HCT116 (cell line): Measurements from ENCODE around the gene CHRNE. TPM values are rescaled to one million over a fixed set of nuclear protein-coding genes. Genes with fewer than 3 reads are reported as not detected.
"Not testable (repeated sequence)": the region's sequence is repeated elsewhere in the genome, so short reads cannot be mapped to it uniquely, and the experiment has no call there.

Experiments
- ATAC-seq: fragments of 200-7000 bp; cut with Tn5 transposase; 2 replicates; pipeline ENCODE4 v1.9.1; 2020; ENCODE audit warnings: mild to moderate bottlenecking, moderate library complexity
- BruUV-seq: library from RNA; stranded (reverse); fragments of 400-500 nt; replicated peaks from 2 replicates; lab custom pipeline; 2021; lab: Mats Ljungman, UMichigan
- CTCF ChIA-PET: fragments of 300-600 bp; sonication (Branson Sonifier 250); formaldehyde crosslinking; loops from one replicate; lab custom pipeline; 2021; ENCODE audit warnings: antibody characterized with exemption; lab: Charles Lee
- POLR2A ChIA-PET: fragments of 300-600, 350-600 bp; sonication (Branson Sonifier 250); formaldehyde crosslinking; loops from one replicate; lab custom pipeline; 2021; ENCODE audit warnings: antibody characterized with exemption; lab: Charles Lee
- RAD21 ChIA-PET, 2 experiments: fragments of 300-600 bp; sonication (Branson Sonifier 250); formaldehyde crosslinking; loops; one replicate each; lab custom pipeline; 2023; ENCODE audit warnings: low total read pairs in 2 of 2; ENCODE audit not compliant: uncharacterized antibody in 2 of 2, unreplicated experiment in 2 of 2, low non-redundant PET in 1 of 2; lab: Charles Lee
- DNase-seq: peaks from one replicate; pipeline ENCODE4 v3.0.0-alpha.2; 2010; ENCODE audit warnings: low read depth, low spot score
- H2AFZ ChIP-seq: fragments of 200-600 bp; shearing (Covaris generic), sonication (generic); 2 replicates; pipeline ENCODE4 v1.6.1; 2017; ENCODE audit warnings: low read depth, mixed run types, mixed read lengths, antibody characterized with exemption, low read length; ENCODE audit not compliant: poor library complexity, severe bottlenecking
- H3K27ac ChIP-seq: 2 replicates; pipeline ENCODE4 v1.5.1; 2012; ENCODE audit warnings: low read depth, low read length
- H3K27me3 ChIP-seq: fragments of 200-600 bp; sonication (generic); 2 replicates; pipeline ENCODE4 v1.6.1; 2016; ENCODE audit warnings: mixed run types, low read length, mixed read lengths; ENCODE audit not compliant: insufficient read depth
- H3K36me3 ChIP-seq, 2 experiments: fragments of 200-500 bp in 1 of 2; fragments of 200-600 bp in 1 of 2; sonication (Bioruptor generic) in 1 of 2; sonication (generic) in 1 of 2; 2 replicates each; pipeline versions ENCODE4 v1.5.1 to v1.6.1; 2014 to 2016; ENCODE audit warnings: low read length in 2 of 2, inconsistent platforms in 1 of 2, mixed read lengths in 1 of 2, mixed run types in 1 of 2; ENCODE audit not compliant: insufficient read depth in 2 of 2, control insufficient read depth in 1 of 2
- H3K4me1 ChIP-seq, 2 experiments: fragments of 200-600 bp in 1 of 2; sonication (generic) in 1 of 2; 2 replicates each; pipeline versions ENCODE4 v1.5.1 to v1.6.1; 2012 to 2017; ENCODE audit warnings: low read length in 2 of 2, inconsistent platforms in 1 of 2, mild to moderate bottlenecking in 1 of 2, mixed read lengths in 1 of 2, mixed run types in 1 of 2, moderate library complexity in 1 of 2; ENCODE audit not compliant: insufficient read depth in 2 of 2, control insufficient read depth in 1 of 2
- H3K4me2 ChIP-seq: fragments of 200-600 bp; sonication (generic); 2 replicates; pipeline ENCODE4 v1.6.1; 2017; ENCODE audit warnings: mixed run types, low read length, mixed read lengths
- H3K4me3 ChIP-seq, 2 experiments: fragments of 200-600 bp in 1 of 2; sonication (generic) in 1 of 2; replicated peaks in 1 of 2; 2 replicates each; pipeline ENCODE4 v1.5.1; 2011 to 2016; ENCODE audit warnings: low read length in 2 of 2, control low read depth in 1 of 2, low read depth in 1 of 2, mild to moderate bottlenecking in 1 of 2, mixed read lengths in 1 of 2, mixed run types in 1 of 2
- H3K79me2 ChIP-seq: fragments of 200-600 bp; sonication (generic); 2 replicates; pipeline ENCODE4 v1.6.1; 2017; ENCODE audit warnings: mild to moderate bottlenecking, mixed run types, low read length, moderate library complexity, mixed read lengths; ENCODE audit not compliant: insufficient read depth
- H3K9ac ChIP-seq: fragments of 200-600 bp; sonication (generic); 2 replicates; pipeline ENCODE4 v1.6.1; 2016; ENCODE audit warnings: low read length, mixed read lengths
- H3K9me2 ChIP-seq: fragments of 200-600 bp; sonication (generic), shearing (Covaris generic); 2 replicates; pipeline ENCODE4 v1.6.1; 2017; ENCODE audit warnings: mixed run types, mild to moderate bottlenecking, moderate library complexity; ENCODE audit not compliant: insufficient read depth
- H3K9me3 ChIP-seq, 2 experiments: fragments of 200-500 bp in 1 of 2; fragments of 200-600 bp in 1 of 2; sonication (Bioruptor generic) in 1 of 2; sonication (generic) in 1 of 2; 2 replicates each; pipeline ENCODE4 v1.6.1; 2014 to 2017; ENCODE audit warnings: low read length in 2 of 2, mixed read lengths in 2 of 2, inconsistent platforms in 1 of 2, low read depth in 1 of 2, mild to moderate bottlenecking in 1 of 2, mixed run types in 1 of 2, moderate library complexity in 1 of 2; ENCODE audit not compliant: control insufficient read depth in 1 of 2, insufficient read depth in 1 of 2
- H4K20me1 ChIP-seq: fragments of 200-600 bp; sonication (generic), shearing (Covaris generic); 2 replicates; pipeline ENCODE4 v1.6.1; 2017; ENCODE audit warnings: mixed run types, mild to moderate bottlenecking, moderate library complexity; ENCODE audit not compliant: insufficient read depth
- TCF7L2 ChIP-seq: IDR thresholded peaks from 2 replicates; pipeline ENCODE4 v1.7.0; 2011; ENCODE audit warnings: borderline replicate concordance, inconsistent platforms; ENCODE audit not compliant: insufficient read depth, insufficient read length; ENCODE audit errors: extremely low read depth
- intact Hi-C: fragments of 100-400 bp; cut with micrococcal nuclease; formaldehyde crosslinking; loops from 2 replicates; pipeline ENCODE4 v1.10.0; 2022
- total RNA-seq: library from RNA; stranded (reverse); gene quantifications from one replicate; pipeline ENCODE4 v1.2.1, GENCODE V29; 2021; ENCODE audit not compliant: unreplicated experiment
- TF ChIP-seq, protein P1 (sequence below), 3 experiments: fragments of 200-600 bp in 1 of 3; sonication (generic) in 1 of 3; IDR thresholded peaks in 2 of 3; conservative IDR thresholded peaks in 1 of 3; 2 replicates each; pipeline ENCODE4 v1.5.1; 2012 to 2017; ENCODE audit warnings: low read depth in 2 of 3, low read length in 2 of 3, antibody characterized with exemption in 1 of 3, borderline replicate concordance in 1 of 3, control low read depth in 1 of 3, mild to moderate bottlenecking in 1 of 3, mixed read lengths in 1 of 3, mixed run types in 1 of 3, moderate library complexity in 1 of 3; ENCODE audit not compliant: insufficient read depth in 1 of 3

Gene CHRNE
- total RNA-seq, 1 experiment from 2014 or later = 0.30 TPM

DNA sequence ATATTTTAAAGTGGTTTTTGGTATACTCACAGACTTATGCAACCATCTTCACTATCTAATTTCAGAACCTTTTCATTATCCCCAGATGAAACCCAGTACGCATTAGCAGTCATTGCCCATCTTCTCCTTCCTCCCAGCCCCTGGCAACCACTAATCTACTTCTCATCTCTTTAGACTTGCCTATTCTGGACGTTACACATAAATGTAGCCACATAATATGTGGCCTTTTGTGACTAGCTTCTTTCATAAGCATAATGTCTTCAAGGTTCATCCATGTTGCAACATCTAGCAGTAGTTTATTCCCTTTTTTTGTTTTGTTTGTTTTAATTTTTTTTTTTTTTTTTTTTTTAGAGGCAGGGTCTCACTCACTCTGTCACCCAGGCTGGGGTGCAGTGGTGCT is 32.0 kb downstream of the CHRNE start:
- TF ChIP-seq TCF7L2 = no peak
- TF ChIP-seq, protein P1, sequence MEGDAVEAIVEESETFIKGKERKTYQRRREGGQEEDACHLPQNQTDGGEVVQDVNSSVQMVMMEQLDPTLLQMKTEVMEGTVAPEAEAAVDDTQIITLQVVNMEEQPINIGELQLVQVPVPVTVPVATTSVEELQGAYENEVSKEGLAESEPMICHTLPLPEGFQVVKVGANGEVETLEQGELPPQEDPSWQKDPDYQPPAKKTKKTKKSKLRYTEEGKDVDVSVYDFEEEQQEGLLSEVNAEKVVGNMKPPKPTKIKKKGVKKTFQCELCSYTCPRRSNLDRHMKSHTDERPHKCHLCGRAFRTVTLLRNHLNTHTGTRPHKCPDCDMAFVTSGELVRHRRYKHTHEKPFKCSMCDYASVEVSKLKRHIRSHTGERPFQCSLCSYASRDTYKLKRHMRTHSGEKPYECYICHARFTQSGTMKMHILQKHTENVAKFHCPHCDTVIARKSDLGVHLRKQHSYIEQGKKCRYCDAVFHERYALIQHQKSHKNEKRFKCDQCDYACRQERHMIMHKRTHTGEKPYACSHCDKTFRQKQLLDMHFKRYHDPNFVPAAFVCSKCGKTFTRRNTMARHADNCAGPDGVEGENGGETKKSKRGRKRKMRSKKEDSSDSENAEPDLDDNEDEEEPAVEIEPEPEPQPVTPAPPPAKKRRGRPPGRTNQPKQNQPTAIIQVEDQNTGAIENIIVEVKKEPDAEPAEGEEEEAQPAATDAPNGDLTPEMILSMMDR (IDR thresholded peaks at IDR 0.05 in 2 of 3, conservative IDR thresholded peaks at IDR 0.05 in 1 of 3; ENCODE audit: borderline replicate concordance in 1 of 3, insufficient read depth in 1 of 3, low read depth in 2 of 3, low read length in 2 of 3) = no peak
- TF ChIP-seq, all 23 proteins: peak for 0
- H3K4me2 ChIP-seq = no peak overlapping the region
- ChIA-PET RAD21 (no interaction called here), CTCF (no interaction called here), POLR2A (interaction anchor here (0.7 to 1.0 kb wide), 2 partner anchors 13 to 80 kb away, joined by 3 to 4 read pairs; no protein-coding TSS in a partner anchor)
- no peak overlapping the region for H3K4me3 ChIP-seq
- H3K9me2 ChIP-seq = no peaks in the 10 kb centered on the region
- intact Hi-C loops = no loop called here
- DNase-seq (no peak), ATAC-seq (no peak)
- H3K27ac ChIP-seq = no peak overlapping the region
- H3K36me3 ChIP-seq = 0 out of 4 replicates have a peak, but pooled peaks cover 0 to 4% of the 10 kb centered on the region in 2 experiments
- BruUV-seq = no TSS peak
- H3K4me1 ChIP-seq = no peaks in the 10 kb centered on the region
- no peak overlapping the region for H2AFZ ChIP-seq
- no peaks in the 10 kb centered on the region for H3K9me3 ChIP-seq
- H4K20me1 ChIP-seq = no peaks in the 10 kb centered on the region
- no peak overlapping the region for H3K9ac ChIP-seq
- peaks cover 11% of the 10 kb centered on the region for H3K79me2 ChIP-seq
- H3K27me3 ChIP-seq = no peaks in the 10 kb centered on the region

DNA sequence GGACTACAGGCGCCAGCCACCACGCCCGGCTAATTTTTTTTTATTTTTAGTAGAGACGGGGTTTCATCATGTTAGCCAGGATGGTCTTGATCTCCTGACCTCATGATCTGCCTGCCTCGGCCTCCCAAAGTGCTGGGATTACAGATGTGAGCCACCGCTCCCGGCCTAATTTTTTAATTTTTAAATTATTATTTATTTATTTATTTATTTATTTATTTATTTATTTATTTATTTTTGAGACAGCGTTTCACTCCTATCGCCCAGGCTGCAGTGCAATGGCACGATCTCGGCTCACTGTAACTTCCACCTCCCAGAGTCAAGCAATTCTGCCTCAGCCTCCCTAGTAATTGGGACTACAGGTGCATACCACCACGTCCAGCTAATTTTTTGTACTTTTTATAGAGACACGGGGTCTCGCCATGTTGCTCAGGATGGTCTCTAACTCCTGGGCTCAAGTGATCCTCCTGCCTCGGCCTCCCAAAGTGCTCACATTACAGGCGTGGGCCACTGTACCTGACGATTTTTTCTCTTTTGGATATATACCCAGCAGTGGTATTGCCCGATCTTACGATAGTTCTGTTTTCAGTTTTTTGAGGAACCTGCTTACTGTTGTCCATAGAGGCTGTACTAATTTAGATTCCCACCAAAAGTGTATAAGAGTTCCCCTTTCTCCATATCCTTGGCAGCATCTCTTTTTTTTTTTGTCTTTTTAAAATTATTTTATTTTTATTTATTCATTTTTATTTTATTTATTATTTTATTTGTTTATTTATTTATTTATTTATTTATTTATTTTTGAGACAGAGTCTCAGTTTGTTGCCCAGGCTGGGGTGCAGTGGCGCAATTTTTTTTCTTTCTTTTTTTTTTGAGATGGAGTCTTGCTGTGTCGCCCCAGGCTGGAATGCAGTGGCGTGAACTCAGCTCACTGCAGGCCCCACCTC is 33.6 kb downstream of the CHRNE start:
- not testable (repeated sequence) for DNase-seq

DNA sequence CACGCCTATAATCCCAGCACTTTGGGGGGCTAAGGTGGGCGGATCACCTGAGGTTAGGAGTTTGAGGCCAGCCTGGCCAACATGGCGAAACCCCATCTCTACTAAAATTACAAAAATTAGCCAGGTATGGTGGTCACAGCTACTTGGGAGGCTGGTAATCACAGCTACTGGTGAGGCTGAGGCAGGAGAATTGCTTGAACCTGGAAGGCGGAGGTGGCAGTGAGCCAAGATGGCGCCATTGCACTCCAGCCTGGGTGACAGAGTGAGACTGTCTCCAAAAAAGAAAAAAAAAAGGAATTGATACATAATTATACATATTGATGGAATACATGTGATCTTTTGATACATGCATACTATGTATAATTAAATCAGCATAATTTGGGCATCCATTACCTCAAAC is 35.4 kb downstream of the CHRNE start:
- H3K36me3 ChIP-seq, H2AFZ ChIP-seq, H3K4me3 ChIP-seq, H3K9me3 ChIP-seq, ATAC-seq, H3K4me1 ChIP-seq, DNase-seq, H3K9me2 ChIP-seq, intact Hi-C loops, H3K27me3 ChIP-seq, H3K9ac ChIP-seq, H4K20me1 ChIP-seq, BruUV-seq, H3K27ac ChIP-seq, H3K4me2 ChIP-seq: not testable (repeated sequence)
- ChIA-PET RAD21 (interaction anchor here in 1 of 2 experiments (0.7 kb wide), 1 partner anchor 10 kb away, joined by 3 read pairs; no protein-coding TSS in a partner anchor), POLR2A (interaction anchor here (1.3 to 1.7 kb wide), 2 partner anchors 10 to 103 kb away, joined by 4 read pairs; no protein-coding TSS in a partner anchor), CTCF (interaction anchor here (0.5 to 1.1 kb wide), 2 partner anchors 42 to 448 kb away, joined by 3 read pairs; no protein-coding TSS in a partner anchor)
- H3K79me2 ChIP-seq = peaks cover 14% of the 10 kb centered on the region

More for the DNA sequence above, 33.6 kb downstream of the CHRNE start:
- CTCF ChIA-PET, ATAC-seq, H2AFZ ChIP-seq, H3K4me2 ChIP-seq, H3K79me2 ChIP-seq, intact Hi-C loops, RAD21 ChIA-PET, H4K20me1 ChIP-seq, H3K9me2 ChIP-seq, H3K27ac ChIP-seq, H3K27me3 ChIP-seq, H3K9ac ChIP-seq, BruUV-seq, H3K4me3 ChIP-seq, H3K36me3 ChIP-seq, H3K4me1 ChIP-seq, H3K9me3 ChIP-seq: not testable (repeated sequence)
- POLR2A ChIA-PET = interaction anchor here (1.0 to 1.7 kb wide), 2 partner anchors 12 kb away, joined by 4 read pairs; no protein-coding TSS in a partner anchor
